ENCODE results near the gene TSHR. TPM values are rescaled to one million over a fixed set of nuclear protein-coding genes. Genes with fewer than 3 reads are reported as not detected.

The TSHR gene
- total and polyA plus RNA-seq, 9 donors = 0.20 to 1.0 (median 0.37) TPM

GRCh38 chr14:80930095-80930494 is 25.3 kb upstream of the TSHR start:
- Histone ChIP-seq H3K27ac (ENCODE audit: low read length) (no peak overlapping the region), H3K4me3 (ENCODE audit: low read length) (no peak overlapping the region), H3K4me1 (ENCODE audit: control insufficient read depth, insufficient read depth, low read length) (peaks cover 6% of the 10 kb centered on the region), H3K27me3 (ENCODE audit: control insufficient read depth, insufficient read depth, low read length) (no peaks in the 10 kb centered on the region), H3K36me3 (ENCODE audit: control insufficient read depth, insufficient read depth, low read length) (no peaks in the 10 kb centered on the region), H3K9me3 (replicated peaks; ENCODE audit: control insufficient read depth, low read depth, low read length) (no peaks in the 10 kb centered on the region)
- WGBS (ENCODE audit: insufficient coverage) = 92% methylated on average over 4 of the region's 5 CpGs
- DNase-seq = no peak

GRCh38 chr14:80930836-80931389 is 24.5 kb upstream of the TSHR start:
- 74% methylated on average over 4 of the region's 8 CpGs for WGBS (ENCODE audit: insufficient coverage)
- DNase-seq = no peak
- Histone ChIP-seq H3K4me1 (ENCODE audit: control insufficient read depth, insufficient read depth, low read length) (peaks cover 6% of the 10 kb centered on the region), H3K27ac (ENCODE audit: low read length) (no peak overlapping the region), H3K36me3 (ENCODE audit: control insufficient read depth, insufficient read depth, low read length) (no peaks in the 10 kb centered on the region), H3K27me3 (ENCODE audit: control insufficient read depth, insufficient read depth, low read length) (no peaks in the 10 kb centered on the region), H3K4me3 (ENCODE audit: low read length) (no peak overlapping the region), H3K9me3 (replicated peaks; ENCODE audit: control insufficient read depth, low read depth, low read length) (no peaks in the 10 kb centered on the region)

GRCh38 chr14:80933282-80933681 is 22.1 kb upstream of the TSHR start:
- Histone ChIP-seq H3K9me3 (replicated peaks; ENCODE audit: control insufficient read depth, low read depth, low read length) (no peaks in the 10 kb centered on the region), H3K4me1 (ENCODE audit: control insufficient read depth, insufficient read depth, low read length) (no peaks in the 10 kb centered on the region), H3K4me3 (ENCODE audit: low read length) (no peak overlapping the region), H3K36me3 (ENCODE audit: control insufficient read depth, insufficient read depth, low read length) (no peaks in the 10 kb centered on the region), H3K27me3 (ENCODE audit: control insufficient read depth, insufficient read depth, low read length) (no peaks in the 10 kb centered on the region), H3K27ac (ENCODE audit: low read length) (no peak overlapping the region)
- no peak for DNase-seq

GRCh38 chr14:80933686-80934085 is 21.7 kb upstream of the TSHR start:
- DNase-seq = no peak
- H3K27me3 ChIP-seq (ENCODE audit: control insufficient read depth, insufficient read depth, low read length) = no peaks in the 10 kb centered on the region
- no peaks in the 10 kb centered on the region for H3K36me3 ChIP-seq (ENCODE audit: control insufficient read depth, insufficient read depth, low read length)
- no peaks in the 10 kb centered on the region for H3K4me1 ChIP-seq (ENCODE audit: control insufficient read depth, insufficient read depth, low read length)
- H3K9me3 ChIP-seq (replicated peaks; ENCODE audit: control insufficient read depth, low read depth, low read length) = no peaks in the 10 kb centered on the region
- H3K4me3 ChIP-seq (ENCODE audit: low read length) = no peak overlapping the region
- 86% methylated on average over 4 of the region's 4 CpGs for WGBS (ENCODE audit: insufficient coverage)
- no peak overlapping the region for H3K27ac ChIP-seq (ENCODE audit: low read length)

GRCh38 chr14:80940146-80940545 is 15.3 kb upstream of the TSHR start:
- H3K4me3 ChIP-seq (ENCODE audit: low read length) = no peak overlapping the region
- H3K27ac ChIP-seq (ENCODE audit: low read length) = no peak overlapping the region
- H3K9me3 ChIP-seq (replicated peaks; ENCODE audit: control insufficient read depth, low read depth, low read length) = no peaks in the 10 kb centered on the region
- WGBS (ENCODE audit: insufficient coverage) = 86% methylated on average over 1 of the region's 1 CpG
- peaks cover 10% of the 10 kb centered on the region for H3K4me1 ChIP-seq (ENCODE audit: control insufficient read depth, insufficient read depth, low read length)
- no peaks in the 10 kb centered on the region for H3K27me3 ChIP-seq (ENCODE audit: control insufficient read depth, insufficient read depth, low read length)
- no peaks in the 10 kb centered on the region for H3K36me3 ChIP-seq (ENCODE audit: control insufficient read depth, insufficient read depth, low read length)
- DNase-seq = no peak

- peaks cover 10% of the 10 kb centered on the region for H3K4me1 ChIP-seq (ENCODE audit: control insufficient read depth, insufficient read depth, low read length)
- no peaks in the 10 kb centered on the region for H3K27me3 ChIP-seq (ENCODE audit: control insufficient read depth, insufficient read depth, low read length)
- WGBS (ENCODE audit: insufficient coverage) = 0% methylated on average over 23 of the region's 40 CpGs
Measured at GRCh38 chr14:80941241-80942185, 13.9 kb upstream of the TSHR start, which contains the start of gene CEP128. TSS of gene CEP128 (minus strand) at chr14:80941738.

GRCh38 chr14:80942191-80942600 is 13.2 kb upstream of the TSHR start:
- Histone ChIP-seq H3K27me3 (ENCODE audit: control insufficient read depth, insufficient read depth, low read length) (no peaks in the 10 kb centered on the region), H3K27ac (ENCODE audit: low read length) (peak overlapping the region; percentile 52), H3K4me3 (ENCODE audit: low read length) (peak overlapping the region; percentile 79), H3K36me3 (ENCODE audit: control insufficient read depth, insufficient read depth, low read length) (no peaks in the 10 kb centered on the region), H3K9me3 (replicated peaks; ENCODE audit: control insufficient read depth, low read depth, low read length) (no peaks in the 10 kb centered on the region), H3K4me1 (ENCODE audit: control insufficient read depth, insufficient read depth, low read length) (peaks cover 10% of the 10 kb centered on the region)
- DNase-seq = no peak
- WGBS (ENCODE audit: insufficient coverage) = no CpG with 5 or more reads among the region's 5 CpGs

More at GRCh38 chr14:80941241-80942185, 13.9 kb upstream of the TSHR start, which contains the start of gene CEP128:
- DNase-seq = peak; percentile 99
- peak within 1 kb of the TSS; percentile 79 for H3K4me3 ChIP-seq (ENCODE audit: low read length)
- no peaks in the 10 kb centered on the region for H3K9me3 ChIP-seq (replicated peaks; ENCODE audit: control insufficient read depth, low read depth, low read length)
- no peaks in the 10 kb centered on the region for H3K36me3 ChIP-seq (ENCODE audit: control insufficient read depth, insufficient read depth, low read length)
- peak within 1 kb of the TSS; percentile 52 for H3K27ac ChIP-seq (ENCODE audit: low read length)

GRCh38 chr14:80944861-80945617 is 10.4 kb upstream of the TSHR start:
- Histone ChIP-seq H3K4me1 (ENCODE audit: control insufficient read depth, insufficient read depth, low read length) (peaks cover 10% of the 10 kb centered on the region), H3K27me3 (ENCODE audit: control insufficient read depth, insufficient read depth, low read length) (no peaks in the 10 kb centered on the region), H3K27ac (ENCODE audit: low read length) (no peak overlapping the region), H3K9me3 (replicated peaks; ENCODE audit: control insufficient read depth, low read depth, low read length) (no peaks in the 10 kb centered on the region), H3K36me3 (ENCODE audit: control insufficient read depth, insufficient read depth, low read length) (no peaks in the 10 kb centered on the region), H3K4me3 (ENCODE audit: low read length) (no peak overlapping the region)
- 40% methylated on average over 1 of the region's 5 CpGs for WGBS (ENCODE audit: insufficient coverage)
- no peak for DNase-seq

- WGBS (ENCODE audit: insufficient coverage) = no CpG with 5 or more reads among the region's 1 CpG
- no peaks in the 10 kb centered on the region for H3K9me3 ChIP-seq (replicated peaks; ENCODE audit: control insufficient read depth, low read depth, low read length)
- H3K4me1 ChIP-seq (ENCODE audit: control insufficient read depth, insufficient read depth, low read length) = peaks cover 5% of the 10 kb centered on the region
- H3K27ac ChIP-seq (ENCODE audit: low read length) = no peak overlapping the region
- no peak for DNase-seq
- no peak overlapping the region for H3K4me3 ChIP-seq (ENCODE audit: low read length)
- no peaks in the 10 kb centered on the region for H3K27me3 ChIP-seq (ENCODE audit: control insufficient read depth, insufficient read depth, low read length)
- H3K36me3 ChIP-seq (ENCODE audit: control insufficient read depth, insufficient read depth, low read length) = no peaks in the 10 kb centered on the region
Measured at GRCh38 chr14:80946187-80946586, 9.2 kb upstream of the TSHR start.

GRCh38 chr14:80946797-80947196 is 8.6 kb upstream of the TSHR start:
- WGBS (ENCODE audit: insufficient coverage) = no CpG with 5 or more reads among the region's 4 CpGs

More at GRCh38 chr14:80946797-80947196, 8.6 kb upstream of the TSHR start:
- no peak overlapping the region for H3K4me3 ChIP-seq (ENCODE audit: low read length)
- no peaks in the 10 kb centered on the region for H3K36me3 ChIP-seq (ENCODE audit: control insufficient read depth, insufficient read depth, low read length)
- no peaks in the 10 kb centered on the region for H3K27me3 ChIP-seq (ENCODE audit: control insufficient read depth, insufficient read depth, low read length)
- H3K9me3 ChIP-seq (replicated peaks; ENCODE audit: control insufficient read depth, low read depth, low read length) = no peaks in the 10 kb centered on the region
- no peak for DNase-seq
- no peak overlapping the region for H3K27ac ChIP-seq (ENCODE audit: low read length)
- peaks cover 4% of the 10 kb centered on the region for H3K4me1 ChIP-seq (ENCODE audit: control insufficient read depth, insufficient read depth, low read length)
